ENCODE data around the gene VWF.

GRCh38 chr12:5900076-5900475 lies 224.4 kb downstream of the VWF start:
- TF ChIP-seq RAD21 (IDR thresholded peaks at IDR 0.05; ENCODE audit: low read length) (no peak), RCOR1 (IDR thresholded peaks at IDR 0.05; ENCODE audit: insufficient replicate concordance, low read length) (no peak), FOS (IDR thresholded peaks at IDR 0.05; ENCODE audit: low read depth, low read length) (no peak), POLR2A (IDR thresholded peaks at IDR 0.05; ENCODE audit: low read depth, low read length) (no peak), MXI1 (IDR thresholded peaks at IDR 0.05; ENCODE audit: borderline replicate concordance, low read depth, low read length) (no peak), SMC3 (IDR thresholded peaks at IDR 0.05; ENCODE audit: low read depth, low read length) (no peak), CHD1 (IDR thresholded peaks at IDR 0.05; ENCODE audit: low read depth, low read length) (no peak), RFX5 (IDR thresholded peaks at IDR 0.05; ENCODE audit: low read depth, low read length) (no peak), MAZ (IDR thresholded peaks at IDR 0.05; ENCODE audit: borderline replicate concordance, low read depth, low read length) (no peak), MAFK (IDR thresholded peaks at IDR 0.05; ENCODE audit: low read depth, low read length) (no peak), BHLHE40 (IDR thresholded peaks at IDR 0.05; ENCODE audit: low read depth, low read length) (no peak), USF2 (IDR thresholded peaks at IDR 0.05; ENCODE audit: low read depth, low read length) (no peak), ELK1 (IDR thresholded peaks at IDR 0.05; ENCODE audit: borderline replicate concordance, low read depth, low read length) (no peak)
- TF ChIP-seq, protein P1, sequence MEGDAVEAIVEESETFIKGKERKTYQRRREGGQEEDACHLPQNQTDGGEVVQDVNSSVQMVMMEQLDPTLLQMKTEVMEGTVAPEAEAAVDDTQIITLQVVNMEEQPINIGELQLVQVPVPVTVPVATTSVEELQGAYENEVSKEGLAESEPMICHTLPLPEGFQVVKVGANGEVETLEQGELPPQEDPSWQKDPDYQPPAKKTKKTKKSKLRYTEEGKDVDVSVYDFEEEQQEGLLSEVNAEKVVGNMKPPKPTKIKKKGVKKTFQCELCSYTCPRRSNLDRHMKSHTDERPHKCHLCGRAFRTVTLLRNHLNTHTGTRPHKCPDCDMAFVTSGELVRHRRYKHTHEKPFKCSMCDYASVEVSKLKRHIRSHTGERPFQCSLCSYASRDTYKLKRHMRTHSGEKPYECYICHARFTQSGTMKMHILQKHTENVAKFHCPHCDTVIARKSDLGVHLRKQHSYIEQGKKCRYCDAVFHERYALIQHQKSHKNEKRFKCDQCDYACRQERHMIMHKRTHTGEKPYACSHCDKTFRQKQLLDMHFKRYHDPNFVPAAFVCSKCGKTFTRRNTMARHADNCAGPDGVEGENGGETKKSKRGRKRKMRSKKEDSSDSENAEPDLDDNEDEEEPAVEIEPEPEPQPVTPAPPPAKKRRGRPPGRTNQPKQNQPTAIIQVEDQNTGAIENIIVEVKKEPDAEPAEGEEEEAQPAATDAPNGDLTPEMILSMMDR (conservative IDR thresholded peaks at IDR 0.05; ENCODE audit: low read depth, low read length), result no peak

All from IMR-90 (cell line).